ENCODE results near the gene SLCO1B1. TPM values are rescaled to one million over a fixed set of nuclear protein-coding genes. Genes with fewer than 3 reads are reported as not detected.

The SLCO1B1 gene
- total RNA-seq, 1 experiment from 2014 or later: 0.32 TPM

DNA sequence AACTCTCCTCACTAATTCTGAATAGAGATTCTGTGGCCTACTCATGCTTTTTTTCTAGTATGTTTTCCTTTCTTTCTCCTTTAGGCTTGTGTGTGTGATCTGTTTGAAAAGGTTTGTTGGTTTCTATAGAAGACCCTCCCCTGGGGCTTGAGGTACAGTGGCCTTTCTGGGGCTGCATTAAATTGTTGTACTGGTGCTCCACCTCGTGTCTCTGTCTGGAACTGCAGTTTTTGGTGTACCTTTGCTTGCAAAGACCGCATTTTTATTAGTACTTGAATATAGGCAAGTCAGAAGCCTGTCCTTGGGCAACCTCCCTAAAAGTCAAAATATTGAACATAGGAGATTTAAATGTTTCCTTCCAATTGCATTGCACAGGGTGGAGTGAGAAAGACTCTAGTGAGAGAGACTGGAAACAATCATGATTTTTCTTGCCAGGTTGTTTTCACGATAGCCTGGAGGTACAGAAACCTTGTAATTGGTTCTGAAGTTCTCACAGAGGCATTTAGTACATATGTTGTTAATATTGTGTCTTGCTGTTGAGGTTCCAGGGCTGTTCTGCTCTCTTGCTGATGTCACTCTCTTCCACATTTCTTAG is 39.0 kb downstream of the SLCO1B1 start:
- Histone ChIP-seq H3K4me1 (ENCODE audit: control insufficient read depth in 1 of 2, insufficient read depth in 2 of 2, low read length in 2 of 2) (no peaks in the 10 kb centered on the region), H3K9ac (ENCODE audit: low read length) (no peak overlapping the region), H3K4me3 (replicated peaks in 1 of 2; ENCODE audit: low read depth in 1 of 2, low read length in 2 of 2) (no peak overlapping the region), H4K20me1 (ENCODE audit: insufficient read depth) (no peaks in the 10 kb centered on the region), H3K36me3 (ENCODE audit: control insufficient read depth in 1 of 2, insufficient read depth in 2 of 2, low read length in 2 of 2) (no peaks in the 10 kb centered on the region), H2AFZ (ENCODE audit: low read depth, low read length, poor library complexity, severe bottlenecking) (peak overlapping the region; percentile 6), H3K79me2 (ENCODE audit: insufficient read depth, low read length) (no peaks in the 10 kb centered on the region), H3K4me2 (ENCODE audit: low read length) (no peak overlapping the region), H3K9me2 (ENCODE audit: insufficient read depth) (no peaks in the 10 kb centered on the region), H3K9me3 (ENCODE audit: control insufficient read depth in 1 of 2, insufficient read depth in 1 of 2, low read depth in 1 of 2, low read length in 2 of 2) (no peaks in the 10 kb centered on the region), H3K27ac (ENCODE audit: low read depth, low read length) (no peak overlapping the region), H3K27me3 (ENCODE audit: insufficient read depth, low read length) (no peaks in the 10 kb centered on the region)
- POLR2A ChIA-PET: no interaction called here
- intact Hi-C loops (cut with micrococcal nuclease): loop anchor here (2.0 kb wide), 3 partner anchors 219 to 523 kb away; no protein-coding TSS in a partner anchor
- BruUV-seq (replicated peaks): no TSS peak
- peak; percentile 74 for ATAC-seq
- TF ChIP-seq, protein P1, sequence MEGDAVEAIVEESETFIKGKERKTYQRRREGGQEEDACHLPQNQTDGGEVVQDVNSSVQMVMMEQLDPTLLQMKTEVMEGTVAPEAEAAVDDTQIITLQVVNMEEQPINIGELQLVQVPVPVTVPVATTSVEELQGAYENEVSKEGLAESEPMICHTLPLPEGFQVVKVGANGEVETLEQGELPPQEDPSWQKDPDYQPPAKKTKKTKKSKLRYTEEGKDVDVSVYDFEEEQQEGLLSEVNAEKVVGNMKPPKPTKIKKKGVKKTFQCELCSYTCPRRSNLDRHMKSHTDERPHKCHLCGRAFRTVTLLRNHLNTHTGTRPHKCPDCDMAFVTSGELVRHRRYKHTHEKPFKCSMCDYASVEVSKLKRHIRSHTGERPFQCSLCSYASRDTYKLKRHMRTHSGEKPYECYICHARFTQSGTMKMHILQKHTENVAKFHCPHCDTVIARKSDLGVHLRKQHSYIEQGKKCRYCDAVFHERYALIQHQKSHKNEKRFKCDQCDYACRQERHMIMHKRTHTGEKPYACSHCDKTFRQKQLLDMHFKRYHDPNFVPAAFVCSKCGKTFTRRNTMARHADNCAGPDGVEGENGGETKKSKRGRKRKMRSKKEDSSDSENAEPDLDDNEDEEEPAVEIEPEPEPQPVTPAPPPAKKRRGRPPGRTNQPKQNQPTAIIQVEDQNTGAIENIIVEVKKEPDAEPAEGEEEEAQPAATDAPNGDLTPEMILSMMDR (IDR thresholded peaks at IDR 0.05 in 2 of 3, conservative IDR thresholded peaks at IDR 0.05 in 1 of 3; ENCODE audit: borderline replicate concordance in 1 of 3, insufficient read depth in 1 of 3, low read depth in 2 of 3, low read length in 2 of 3): peak; percentile 73 to 94 (median 74)
- TF ChIP-seq RAD21 (IDR thresholded peaks at IDR 0.05; ENCODE audit: low read depth) (peak; percentile 83), SP1 (IDR thresholded peaks at IDR 0.05; ENCODE audit: low read depth) (no peak)
- CTCF ChIA-PET: no interaction called here
- RAD21 ChIA-PET (ENCODE audit: low non-redundant PET in 1 of 2, low total read pairs in 2 of 2, uncharacterized antibody in 2 of 2, unreplicated experiment in 2 of 2): no interaction called here
- peak; percentile 37 for DNase-seq (ENCODE audit: low read depth, low spot score)

DNA sequence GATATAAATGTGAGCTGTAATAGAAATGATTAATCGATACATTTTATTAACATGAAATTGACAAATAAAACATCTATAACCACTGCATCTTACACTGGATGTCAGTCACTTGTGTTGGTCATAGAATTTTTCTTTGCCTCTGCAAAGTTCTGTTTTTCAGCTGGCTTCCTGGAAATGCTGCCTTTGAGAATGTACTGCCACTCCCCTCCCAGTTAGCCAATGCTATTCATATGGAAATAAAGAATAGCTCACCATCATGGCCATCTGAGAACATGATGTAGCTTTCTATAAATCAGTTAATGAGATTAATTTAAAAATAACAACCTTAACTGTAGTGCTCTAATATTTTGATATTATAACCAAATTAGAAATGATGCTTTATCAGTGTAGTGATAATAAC is 41.1 kb downstream of the SLCO1B1 start:
- Histone ChIP-seq H3K9me2 (ENCODE audit: insufficient read depth) (no peaks in the 10 kb centered on the region), H3K27me3 (ENCODE audit: insufficient read depth, low read length) (no peaks in the 10 kb centered on the region), H3K4me1 (ENCODE audit: control insufficient read depth in 1 of 2, insufficient read depth in 2 of 2, low read length in 2 of 2) (no peaks in the 10 kb centered on the region), H3K9me3 (ENCODE audit: control insufficient read depth in 1 of 2, insufficient read depth in 1 of 2, low read depth in 1 of 2, low read length in 2 of 2) (no peaks in the 10 kb centered on the region), H3K4me2 (ENCODE audit: low read length) (no peak overlapping the region), H3K9ac (ENCODE audit: low read length) (no peak overlapping the region), H2AFZ (ENCODE audit: low read depth, low read length, poor library complexity, severe bottlenecking) (no peak overlapping the region), H3K79me2 (ENCODE audit: insufficient read depth, low read length) (no peaks in the 10 kb centered on the region), H4K20me1 (ENCODE audit: insufficient read depth) (no peaks in the 10 kb centered on the region), H3K36me3 (ENCODE audit: control insufficient read depth in 1 of 2, insufficient read depth in 2 of 2, low read length in 2 of 2) (no peaks in the 10 kb centered on the region), H3K27ac (ENCODE audit: low read depth, low read length) (no peak overlapping the region), H3K4me3 (replicated peaks in 1 of 2; ENCODE audit: low read depth in 1 of 2, low read length in 2 of 2) (no peak overlapping the region)
- BruUV-seq (replicated peaks): no TSS peak
- intact Hi-C loops (cut with micrococcal nuclease): no loop called here
- ChIA-PET POLR2A (no interaction called here), CTCF (interaction anchor here (1.4 to 1.5 kb wide), 2 partner anchors 11 to 222 kb away, joined by 3 read pairs; no protein-coding TSS in a partner anchor), RAD21 (ENCODE audit: low non-redundant PET in 1 of 2, low total read pairs in 2 of 2, uncharacterized antibody in 2 of 2, unreplicated experiment in 2 of 2) (no interaction called here)
- TF ChIP-seq JUND (IDR thresholded peaks at IDR 0.05): no peak
- TF ChIP-seq TCF7L2 (IDR thresholded peaks at IDR 0.05; ENCODE audit: borderline replicate concordance, extremely low read depth, insufficient read depth, insufficient read length): no peak
- no peak for TF ChIP-seq EGR1 (IDR thresholded peaks at IDR 0.05; ENCODE audit: low read depth)
- TF ChIP-seq, protein P2, sequence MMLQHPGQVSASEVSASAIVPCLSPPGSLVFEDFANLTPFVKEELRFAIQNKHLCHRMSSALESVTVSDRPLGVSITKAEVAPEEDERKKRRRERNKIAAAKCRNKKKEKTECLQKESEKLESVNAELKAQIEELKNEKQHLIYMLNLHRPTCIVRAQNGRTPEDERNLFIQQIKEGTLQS (IDR thresholded peaks at IDR 0.05): no peak
- TF ChIP-seq SIN3A (IDR thresholded peaks at IDR 0.05; ENCODE audit: low read depth): no peak
- TF ChIP-seq RAD21 (IDR thresholded peaks at IDR 0.05; ENCODE audit: low read depth): no peak
- no peak for TF ChIP-seq ELF1 (IDR thresholded peaks at IDR 0.05; ENCODE audit: borderline replicate concordance, low read depth)
- no peak for TF ChIP-seq SRF (IDR thresholded peaks at IDR 0.05; ENCODE audit: low read depth)
- DNase-seq (ENCODE audit: low read depth, low spot score) (no peak), ATAC-seq (no peak)
